OCI-LY3 (cell line): Measurements from ENCODE around the gene NDFIP2.

ENCODE experiments used
- H2AFZ ChIP-seq: fragments of 200-600, 300-600 bp; shearing (Covaris generic); 2 replicates; pipeline ENCODE4 v1.6.0; 2014; ENCODE audit warnings: antibody characterized with exemption, low read depth, low read length
- H3K27ac ChIP-seq: fragments of 200-600, 300-600 bp; sonication (generic); 2 replicates; pipeline ENCODE4 v1.5.1; 2014; ENCODE audit warnings: mild to moderate bottlenecking, low read length, moderate library complexity, mixed read lengths
- H3K27me3 ChIP-seq: fragments of 200-600, 300-600 bp; sonication (generic); 2 replicates; pipeline ENCODE4 v1.6.1; 2014; ENCODE audit warnings: low read depth, low read length, mixed read lengths
- H3K36me3 ChIP-seq: fragments of 200-600, 300-600 bp; sonication (generic); replicated peaks from 2 replicates; pipeline ENCODE3; 2014; ENCODE audit warnings: low read depth, low read length, mixed read lengths
- H3K4me1 ChIP-seq: fragments of 300-600, 200-600 bp; sonication (generic); 2 replicates; pipeline ENCODE4 v1.6.1; 2014; ENCODE audit warnings: low read length, mixed read lengths
- H3K4me2 ChIP-seq: fragments of 200-600, 300-600 bp; sonication (generic); 2 replicates; pipeline ENCODE4 v1.6.1; 2014; ENCODE audit warnings: low read length, mixed read lengths
- H3K4me3 ChIP-seq: fragments of 300-600, 200-600 bp; sonication (generic); 2 replicates; pipeline ENCODE4 v1.5.1; 2014; ENCODE audit warnings: antibody characterized with exemption, mild to moderate bottlenecking, low read length, moderate library complexity
- H3K79me2 ChIP-seq: fragments of 300-600, 200-600 bp; shearing (Covaris generic); 2 replicates; pipeline ENCODE4 v1.6.1; 2014; ENCODE audit warnings: mild to moderate bottlenecking, low read length, mixed read lengths
- H3K9ac ChIP-seq: fragments of 300-600, 200-600 bp; shearing (Covaris generic); 2 replicates; pipeline ENCODE4 v1.6.0; 2014; ENCODE audit warnings: mild to moderate bottlenecking, low read length, moderate library complexity
- H3K9me3 ChIP-seq: fragments of 200-600, 300-600 bp; shearing (Covaris generic); 2 replicates; pipeline ENCODE4 v1.6.1; 2014; ENCODE audit warnings: low read length, mixed read lengths; ENCODE audit not compliant: insufficient read depth
- H4K20me1 ChIP-seq: fragments of 200-600, 300-600 bp; sonication (generic); 2 replicates; pipeline ENCODE4 v1.6.1; 2016; ENCODE audit warnings: low read length, mixed read lengths; ENCODE audit not compliant: insufficient read depth
- EZH2phosphoT487 ChIP-seq: fragments of 200-600 bp; shearing (Covaris generic); IDR thresholded peaks from 2 replicates; pipeline ENCODE4 v1.6.1; 2018; ENCODE audit warnings: antibody characterized with exemption, mixed run types, low read depth
- TF ChIP-seq, protein P1 (sequence below): fragments of 200-600, 300-600 bp; sonication (generic); IDR thresholded peaks from 2 replicates; pipeline ENCODE4 v1.5.1; 2014; ENCODE audit warnings: antibody characterized with exemption, low read length, low read depth

The NDFIP2 gene

DNA sequence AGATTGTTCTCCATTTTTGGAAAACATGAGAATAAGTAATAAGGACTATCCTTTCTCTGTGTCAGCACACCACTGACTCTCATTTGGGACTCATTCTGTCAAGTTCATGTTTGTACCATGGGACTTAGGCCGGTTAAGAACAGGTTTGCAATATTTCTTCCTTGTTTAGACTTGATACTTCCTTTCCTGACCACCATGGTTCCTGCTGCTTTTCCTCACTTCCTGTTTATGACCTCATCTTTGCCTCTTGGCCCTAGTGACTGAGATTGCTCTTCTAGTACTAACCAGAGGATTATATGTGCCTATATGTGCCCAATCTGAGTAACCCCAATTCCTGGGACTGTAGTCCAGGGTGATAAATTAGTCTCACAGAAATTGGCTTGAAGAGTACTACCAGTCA lies 32.5 kb upstream of the NDFIP2 start:
- Histone ChIP-seq H3K4me2 (0 out of 2 replicates have a peak overlapping the region, but pooled peaks have one; percentile 2), H2AFZ (0 out of 2 replicates have a peak overlapping the region, but pooled peaks have one; percentile 6)

DNA sequence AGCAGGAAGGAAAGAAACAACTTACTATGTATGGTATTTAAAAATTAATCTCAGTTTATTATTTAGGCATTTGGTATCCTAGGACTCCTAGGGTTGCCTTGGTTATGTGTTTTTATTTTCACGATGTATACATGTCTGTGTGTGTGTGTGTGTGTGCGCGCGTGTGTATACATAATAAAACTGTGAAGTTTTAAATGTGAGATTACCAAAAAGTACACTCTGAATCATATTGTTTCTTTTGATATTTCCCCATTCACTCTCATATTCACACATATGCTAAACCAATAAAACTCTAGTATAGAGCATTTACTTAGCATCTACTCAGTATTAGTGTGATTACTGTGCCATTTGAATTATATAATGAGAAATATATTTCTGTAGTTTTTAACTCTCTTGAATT lies 30.8 kb upstream of the NDFIP2 start:
- H3K4me3 ChIP-seq = no peak overlapping the region
- H3K79me2 ChIP-seq = no peaks in the 10 kb centered on the region
- no peak overlapping the region for H2AFZ ChIP-seq
- H3K4me1 ChIP-seq = peaks cover 7% of the 10 kb centered on the region
- no peaks in the 10 kb centered on the region for H3K9me3 ChIP-seq
- H3K27me3 ChIP-seq = peaks cover 4% of the 10 kb centered on the region; the same call in 1 of the 2 replicates
- H3K27ac ChIP-seq = no peak overlapping the region
- H3K36me3 ChIP-seq = no peaks in the 10 kb centered on the region
- H3K4me2 ChIP-seq = no peak overlapping the region
- no peaks in the 10 kb centered on the region for H4K20me1 ChIP-seq
- TF ChIP-seq EZH2phosphoT487 = no peak
- TF ChIP-seq, protein P1, sequence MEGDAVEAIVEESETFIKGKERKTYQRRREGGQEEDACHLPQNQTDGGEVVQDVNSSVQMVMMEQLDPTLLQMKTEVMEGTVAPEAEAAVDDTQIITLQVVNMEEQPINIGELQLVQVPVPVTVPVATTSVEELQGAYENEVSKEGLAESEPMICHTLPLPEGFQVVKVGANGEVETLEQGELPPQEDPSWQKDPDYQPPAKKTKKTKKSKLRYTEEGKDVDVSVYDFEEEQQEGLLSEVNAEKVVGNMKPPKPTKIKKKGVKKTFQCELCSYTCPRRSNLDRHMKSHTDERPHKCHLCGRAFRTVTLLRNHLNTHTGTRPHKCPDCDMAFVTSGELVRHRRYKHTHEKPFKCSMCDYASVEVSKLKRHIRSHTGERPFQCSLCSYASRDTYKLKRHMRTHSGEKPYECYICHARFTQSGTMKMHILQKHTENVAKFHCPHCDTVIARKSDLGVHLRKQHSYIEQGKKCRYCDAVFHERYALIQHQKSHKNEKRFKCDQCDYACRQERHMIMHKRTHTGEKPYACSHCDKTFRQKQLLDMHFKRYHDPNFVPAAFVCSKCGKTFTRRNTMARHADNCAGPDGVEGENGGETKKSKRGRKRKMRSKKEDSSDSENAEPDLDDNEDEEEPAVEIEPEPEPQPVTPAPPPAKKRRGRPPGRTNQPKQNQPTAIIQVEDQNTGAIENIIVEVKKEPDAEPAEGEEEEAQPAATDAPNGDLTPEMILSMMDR = no peak
- H3K9ac ChIP-seq = no peak overlapping the region

More for the DNA sequence above, 32.5 kb upstream of the NDFIP2 start:
- no peak overlapping the region for H3K4me3 ChIP-seq
- no peaks in the 10 kb centered on the region for H3K36me3 ChIP-seq
- H3K27ac ChIP-seq = no peak overlapping the region
- H3K79me2 ChIP-seq = no peaks in the 10 kb centered on the region
- no peaks in the 10 kb centered on the region for H4K20me1 ChIP-seq
- H3K9ac ChIP-seq = no peak overlapping the region
- peaks cover 4% of the 10 kb centered on the region; the same call in 1 of the 2 replicates for H3K27me3 ChIP-seq
- H3K9me3 ChIP-seq = no peaks in the 10 kb centered on the region
- no peak for TF ChIP-seq EZH2phosphoT487
- TF ChIP-seq, protein P1 = no peak
- H3K4me1 ChIP-seq = peaks cover 7% of the 10 kb centered on the region

DNA sequence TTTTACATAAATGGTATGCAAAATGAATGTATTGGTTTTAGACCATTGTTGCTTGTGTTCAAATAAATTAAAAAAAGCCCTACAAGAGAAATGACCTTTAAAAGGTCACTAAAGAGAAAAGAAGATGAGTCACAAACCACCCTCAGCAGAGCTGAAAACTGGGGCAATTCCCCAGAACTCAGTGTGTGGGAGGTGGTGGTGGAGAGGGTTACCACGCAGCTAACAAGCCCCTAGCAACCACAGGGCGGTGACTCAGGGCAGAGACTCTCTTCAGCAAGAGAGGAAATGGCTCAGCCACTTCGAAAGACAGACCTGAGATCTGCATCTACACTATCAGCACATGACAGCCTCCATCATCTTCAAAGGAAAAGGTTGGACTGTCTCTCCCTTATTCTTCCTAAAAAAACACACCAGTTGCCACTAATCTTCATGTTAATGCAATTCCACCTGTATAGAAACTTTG lies 29.4 kb upstream of the NDFIP2 start:
- Histone ChIP-seq H3K36me3 (no peaks in the 10 kb centered on the region), H4K20me1 (no peaks in the 10 kb centered on the region), H3K9ac (no peak overlapping the region), H3K4me1 (peaks cover 7% of the 10 kb centered on the region), H3K27ac (no peak overlapping the region), H3K4me2 (peak overlapping the region; percentile 13), H3K79me2 (no peaks in the 10 kb centered on the region), H3K27me3 (peaks cover 4% of the 10 kb centered on the region; the same call in 1 of the 2 replicates), H2AFZ (peak overlapping the region; percentile 51; the same call in 1 of the 2 replicates), H3K4me3 (no peak overlapping the region), H3K9me3 (no peaks in the 10 kb centered on the region)
- TF ChIP-seq, protein P1 = no peak
- no peak for TF ChIP-seq EZH2phosphoT487

DNA sequence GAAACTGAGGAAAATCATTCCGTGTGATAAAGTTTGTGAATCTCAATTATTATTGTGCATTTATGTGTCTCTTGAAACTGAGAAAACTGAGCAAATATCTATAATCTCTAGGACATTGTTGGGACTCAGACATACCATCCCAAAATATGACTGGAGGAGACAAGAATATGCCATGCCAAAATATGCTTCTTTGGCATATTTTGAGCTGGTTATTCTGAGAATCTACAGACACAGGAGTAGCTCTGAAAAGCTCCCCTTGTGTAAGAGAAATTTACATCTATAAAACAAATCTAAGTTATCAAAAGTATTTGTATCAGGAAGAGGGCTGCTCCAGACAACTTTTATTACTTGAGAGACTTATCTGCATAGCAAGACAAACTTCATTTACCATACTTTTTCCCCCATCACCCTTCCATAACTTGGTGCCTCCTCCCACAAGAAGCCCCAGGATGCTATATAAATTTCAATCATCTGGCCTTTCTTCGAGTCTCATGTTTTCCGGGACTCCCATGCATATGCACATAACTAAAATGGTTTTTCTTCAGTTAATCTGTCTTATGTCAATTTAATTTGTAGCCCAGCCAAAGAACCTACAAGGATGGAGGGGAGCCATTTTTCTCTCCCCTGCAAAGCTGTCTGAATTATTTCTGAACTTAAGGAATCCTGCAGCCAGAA lies 28.6 kb upstream of the NDFIP2 start:
- no peak overlapping the region for H3K9ac ChIP-seq
- TF ChIP-seq, protein P1 = no peak
- TF ChIP-seq EZH2phosphoT487 = no peak
- peaks cover 7% of the 10 kb centered on the region for H3K4me1 ChIP-seq
- no peak overlapping the region for H3K27ac ChIP-seq
- no peaks in the 10 kb centered on the region for H4K20me1 ChIP-seq
- H3K27me3 ChIP-seq = peaks cover 4% of the 10 kb centered on the region; the same call in 1 of the 2 replicates
- H3K36me3 ChIP-seq = no peaks in the 10 kb centered on the region
- no peaks in the 10 kb centered on the region for H3K9me3 ChIP-seq
- H3K4me2 ChIP-seq = no peak overlapping the region
- no peak overlapping the region; the same call in 1 of the 2 replicates for H2AFZ ChIP-seq
- H3K4me3 ChIP-seq = no peak overlapping the region
- no peaks in the 10 kb centered on the region for H3K79me2 ChIP-seq
